ENCODE measurements around the gene KANSL2. TPM values are rescaled to one million over a fixed set of nuclear protein-coding genes. Genes with fewer than 3 reads are reported as not detected.

Gene KANSL2
- total and polyA plus RNA-seq, 2 of the 13 experiments (the other 11 are each of a cell fraction or from before 2014, with no cell fraction given), result 24.1 to 41.3 TPM

DNA sequence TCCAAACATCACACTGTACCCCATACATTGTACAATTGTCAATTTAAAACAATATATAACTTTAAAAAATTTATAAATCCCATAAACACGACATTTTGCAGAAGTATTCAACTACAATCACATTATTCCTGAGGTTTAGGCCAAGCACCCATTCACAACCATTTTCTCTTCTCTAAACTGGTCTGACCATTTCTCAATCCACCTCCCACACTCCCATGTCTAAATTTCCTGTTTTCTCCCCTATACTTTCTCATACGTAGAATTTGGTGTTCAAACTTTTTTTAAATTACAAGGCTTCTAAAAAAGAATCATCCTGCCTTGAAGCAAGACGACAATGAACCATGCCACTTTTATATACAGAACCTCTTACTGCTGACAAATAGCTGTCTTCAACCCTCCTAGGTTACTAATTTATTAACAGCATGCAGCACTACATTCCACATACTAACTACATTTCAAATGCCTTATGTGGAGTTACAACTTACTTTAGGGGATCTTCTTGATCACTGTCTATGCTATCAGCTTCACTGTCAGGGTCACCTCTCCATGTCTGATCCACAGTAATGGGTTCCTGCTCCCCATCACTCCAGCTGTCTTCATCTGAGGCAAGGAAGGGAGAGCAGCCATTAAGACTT is 3.4 kb downstream of the KANSL2 start:
- H3K27ac ChIP-seq (ENCODE audit: extremely low read length, insufficient read depth, low read length), result no peak overlapping the region
- intact Hi-C loops (cut with micrococcal nuclease; ENCODE audit: unreplicated experiment), result no loop called here
- H3K4me2 ChIP-seq (ENCODE audit: low read depth, low read length), result peak overlapping the region; percentile 63
- in situ Hi-C loops (cut with HindIII; ENCODE audit: extremely low pct_ligation_motif_present, low pct_unique_long_range_greater_than_20kb), result no loop called here
- H3K79me2 ChIP-seq (ENCODE audit: insufficient read depth, low read length), result peaks cover 70% of the 10 kb centered on the region
- H2AFZ ChIP-seq (ENCODE audit: low read length), result no peak overlapping the region
- no peaks in the 10 kb centered on the region; a peak in 2 of 5 replicates for H3K27me3 ChIP-seq (ENCODE audit: control insufficient read depth in 1 of 2, insufficient read depth in 2 of 2, low read length in 2 of 2)
- no peaks in the 10 kb centered on the region for H3K9me3 ChIP-seq (ENCODE audit: low read length)
- FAIRE-seq (no peak), ATAC-seq (no peak), DNase-seq (ENCODE audit: low spot score) (no peak)
- peaks cover 11% of the 10 kb centered on the region; the same call in 1 of the 2 replicates for H4K20me1 ChIP-seq (ENCODE audit: insufficient read depth, low read length)
- WGBS (ENCODE audit: low lambda C conversion rate), result 80% methylated on average over 3 of the region's 3 CpGs
- peak; percentile 49; the same call in 1 of the 2 replicates for TF ChIP-seq ZNF629 (CRISPR knock-in tag; conservative IDR thresholded peaks at IDR 0.05)
- peak; percentile 92 for TF ChIP-seq ZNF12 (CRISPR knock-in tag; IDR thresholded peaks at IDR 0.05)
- no peak for TF ChIP-seq PREB (CRISPR knock-in tag; IDR thresholded peaks at IDR 0.05)
- POLR2A ChIA-PET, result no interaction called here
- no peak overlapping the region for H3K9ac ChIP-seq (ENCODE audit: insufficient read depth, low read depth, low read length)
- peaks cover 6 to 41% of the 10 kb centered on the region in 2 experiments; a peak in 3 of 5 replicates for H3K36me3 ChIP-seq (replicated peaks in 1 of 2; ENCODE audit: control insufficient read depth in 1 of 2, insufficient read depth in 2 of 2, low read length in 2 of 2)
- CTCF ChIA-PET (ENCODE audit: low intra/inter-chr PET ratio, low total read pairs), result no interaction called here
- H3K4me3 ChIP-seq (replicated peaks in 1 of 3; ENCODE audit: insufficient read depth in 1 of 3, low read depth in 2 of 3, low read length in 3 of 3), result peak overlapping the region in 2 of 3 experiments; percentile 17 to 46; a peak in 2 of 6 replicates
- no TSS peak for BruUV-seq (replicated peaks)
- H3K4me1 ChIP-seq (ENCODE audit: insufficient read depth, low read length), result peaks cover 45% of the 10 kb centered on the region

GRCh38 chr12:48671231-48671856 is 10.7 kb downstream of the KANSL2 start:
- H3K9me3 ChIP-seq (ENCODE audit: low read length), result no peaks in the 10 kb centered on the region
- H4K20me1 ChIP-seq (ENCODE audit: insufficient read depth, low read length), result 0 out of 2 replicates have a peak, but pooled peaks cover 2% of the 10 kb centered on the region
- no peaks in the 10 kb centered on the region; a peak in 1 of 5 replicates for H3K27me3 ChIP-seq (ENCODE audit: control insufficient read depth in 1 of 2, insufficient read depth in 2 of 2, low read length in 2 of 2)
- no peak overlapping the region for H3K9ac ChIP-seq (ENCODE audit: insufficient read depth, low read depth, low read length)
- DNase-seq (ENCODE audit: low spot score), result no peak
- no peak for ATAC-seq
- WGBS (ENCODE audit: low lambda C conversion rate), result 98% methylated on average over 8 of the region's 8 CpGs
- in situ Hi-C loops (cut with HindIII; ENCODE audit: extremely low pct_ligation_motif_present, low pct_unique_long_range_greater_than_20kb), result no loop called here
- peaks cover 16% of the 10 kb centered on the region for H3K79me2 ChIP-seq (ENCODE audit: insufficient read depth, low read length)
- no TSS peak for BruUV-seq (replicated peaks)
- no peak overlapping the region for H3K4me3 ChIP-seq (replicated peaks in 1 of 3; ENCODE audit: insufficient read depth in 1 of 3, low read depth in 2 of 3, low read length in 3 of 3)
- no peak overlapping the region for H3K27ac ChIP-seq (ENCODE audit: extremely low read length, insufficient read depth, low read length)
- CTCF ChIA-PET (ENCODE audit: low intra/inter-chr PET ratio, low total read pairs), result no interaction called here
- POLR2A ChIA-PET, result interaction anchor here (2.0 kb wide), 1 partner anchor 11 kb away, joined by 6 read pairs; no protein-coding TSS in a partner anchor
- H3K4me2 ChIP-seq (ENCODE audit: low read depth, low read length), result no peak overlapping the region
- FAIRE-seq, result no peak
- peaks cover 26 to 70% of the 10 kb centered on the region in 2 experiments for H3K36me3 ChIP-seq (replicated peaks in 1 of 2; ENCODE audit: control insufficient read depth in 1 of 2, insufficient read depth in 2 of 2, low read length in 2 of 2)
- H2AFZ ChIP-seq (ENCODE audit: low read length), result no peak overlapping the region
- 0 out of 2 replicates have a peak, but pooled peaks cover 3% of the 10 kb centered on the region for H3K4me1 ChIP-seq (ENCODE audit: insufficient read depth, low read length)
- intact Hi-C loops (cut with micrococcal nuclease; ENCODE audit: unreplicated experiment), result no loop called here
- TF ChIP-seq ZNF276 (CRISPR knock-in tag; IDR thresholded peaks at IDR 0.05; ENCODE audit: low read depth) (no peak), DDIT3 (CRISPR knock-in tag; IDR thresholded peaks at IDR 0.05) (no peak), ATRX (CRISPR knock-in tag; IDR thresholded peaks at IDR 0.05; ENCODE audit: borderline replicate concordance) (no peak), TBP (CRISPR knock-in tag; IDR thresholded peaks at IDR 0.05) (no peak), BCL3 (CRISPR knock-in tag; IDR thresholded peaks at IDR 0.05) (no peak)
- TF ChIP-seq, protein P1, sequence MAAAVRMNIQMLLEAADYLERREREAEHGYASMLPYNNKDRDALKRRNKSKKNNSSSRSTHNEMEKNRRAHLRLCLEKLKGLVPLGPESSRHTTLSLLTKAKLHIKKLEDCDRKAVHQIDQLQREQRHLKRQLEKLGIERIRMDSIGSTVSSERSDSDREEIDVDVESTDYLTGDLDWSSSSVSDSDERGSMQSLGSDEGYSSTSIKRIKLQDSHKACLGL (CRISPR knock-in tag; IDR thresholded peaks at IDR 0.05), result no peak
- TF ChIP-seq, protein P2, sequence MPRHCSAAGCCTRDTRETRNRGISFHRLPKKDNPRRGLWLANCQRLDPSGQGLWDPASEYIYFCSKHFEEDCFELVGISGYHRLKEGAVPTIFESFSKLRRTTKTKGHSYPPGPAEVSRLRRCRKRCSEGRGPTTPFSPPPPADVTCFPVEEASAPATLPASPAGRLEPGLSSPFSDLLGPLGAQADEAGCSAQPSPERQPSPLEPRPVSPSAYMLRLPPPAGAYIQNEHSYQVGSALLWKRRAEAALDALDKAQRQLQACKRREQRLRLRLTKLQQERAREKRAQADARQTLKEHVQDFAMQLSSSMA (CRISPR knock-in tag; IDR thresholded peaks at IDR 0.05), result no peak
